B cell (primary cell): ENCODE data around the gene PRX. TPM values are rescaled to one million over a fixed set of nuclear protein-coding genes. Genes with fewer than 3 reads are reported as not detected.

Source experiments
- ATAC-seq: fragments of 200-7000 bp; cut with Tn5 transposase; one replicate; pipeline ENCODE4 v1.10.0; 2021; ENCODE audit warnings: low read depth, mild to moderate bottlenecking, moderate number of reproducible peaks, moderate library complexity
- CTCF ChIA-PET: fragments of 350-600 bp; sonication (Branson Sonifier 250); formaldehyde crosslinking; loops from one replicate; lab custom pipeline; 2021; ENCODE audit warnings: antibody characterized with exemption, inconsistent platforms; lab: Charles Lee
- POLR2A ChIA-PET: fragments of 350-600 bp; sonication (Branson Sonifier 250); formaldehyde crosslinking; loops from one replicate; lab custom pipeline; 2021; ENCODE audit warnings: antibody characterized with exemption; lab: Charles Lee
- DNase-seq: peaks from one replicate; pipeline ENCODE4 v3.0.0; 2013
- H2AFZ ChIP-seq: 2 replicates; pipeline ENCODE4 v1.6.1; 2012; ENCODE audit warnings: mild to moderate bottlenecking, low read depth, low read length; ENCODE audit not compliant: insufficient read depth, poor library complexity, severe bottlenecking
- H3K27ac ChIP-seq, 2 donors: 1 replicate in 1 of 2; 2 replicates in 1 of 2; pipeline ENCODE4 v1.5.1; 2012 to 2013; ENCODE audit warnings: low read length in 2 of 2, mild to moderate bottlenecking in 2 of 2, moderate library complexity in 1 of 2
- H3K27me3 ChIP-seq, 4 experiments: fragments of 200-600 bp in 1 of 4; sonication (generic) in 1 of 4; replicated peaks in 1 of 4; 1 replicate in 2 of 4; 2 replicates in 2 of 4; pipeline versions ENCODE4 v1.6.1 to v1.7.0; 2013 to 2016; ENCODE audit warnings: low read length in 3 of 4, mild to moderate bottlenecking in 2 of 4, mixed read lengths in 1 of 4, moderate library complexity in 1 of 4; ENCODE audit not compliant: insufficient read depth in 4 of 4, control insufficient read depth in 3 of 4; ENCODE audit errors: control extremely low read depth in 1 of 4
- H3K36me3 ChIP-seq, 2 experiments: replicated peaks in 1 of 2; 1 replicate in 1 of 2; 2 replicates in 1 of 2; pipeline versions ENCODE4 v1.6.1 to v1.7.1; 2013; ENCODE audit warnings: low read length in 1 of 2; ENCODE audit not compliant: insufficient read depth in 2 of 2, control insufficient read depth in 1 of 2; ENCODE audit errors: control extremely low read depth in 1 of 2, extremely low read depth in 1 of 2
- H3K4me1 ChIP-seq, 2 donors: fragments of 200-600 bp in 1 of 2; sonication (generic) in 1 of 2; 1 replicate in 1 of 2; 2 replicates in 1 of 2; pipeline versions ENCODE4 v1.5.1 to v1.6.1; 2013 to 2017; ENCODE audit warnings: low read length in 2 of 2; ENCODE audit not compliant: control insufficient read depth in 2 of 2, insufficient read depth in 2 of 2
- H3K4me2 ChIP-seq: replicated peaks from 2 replicates; pipeline ENCODE3; 2012; ENCODE audit warnings: mild to moderate bottlenecking, low read depth, low read length; ENCODE audit not compliant: poor library complexity, severe bottlenecking
- H3K4me3 ChIP-seq, 5 experiments: fragments of 200-600 bp in 1 of 5; sonication (generic) in 1 of 5; 1 replicate in 3 of 5; 2 replicates in 2 of 5; pipeline versions ENCODE4 v1.5.1 to v1.7.0; 2011 to 2016; ENCODE audit warnings: low read length in 4 of 5, mild to moderate bottlenecking in 4 of 5, low read depth in 2 of 5, control low read depth in 1 of 5, moderate library complexity in 1 of 5; ENCODE audit not compliant: insufficient read depth in 1 of 5; ENCODE audit errors: control extremely low read depth in 1 of 5, extremely low read depth in 1 of 5
- H3K79me2 ChIP-seq: fragments of 200-600 bp; sonication (generic); one replicate; pipeline ENCODE4 v1.6.0; 2016; ENCODE audit warnings: low read length; ENCODE audit not compliant: control insufficient read depth, insufficient read depth
- H3K9ac ChIP-seq: fragments of 200-600 bp; sonication (generic); 2 replicates; pipeline ENCODE4 v1.6.1; 2017; ENCODE audit warnings: mild to moderate bottlenecking, low read length, moderate library complexity
- H3K9me3 ChIP-seq, 3 donors: one replicate each; pipeline versions ENCODE4 v1.6.1 to v1.7.1; 2013; ENCODE audit warnings: low read length in 2 of 3; ENCODE audit not compliant: control insufficient read depth in 2 of 3, insufficient read depth in 1 of 3; ENCODE audit errors: control extremely low read depth in 1 of 3
- H4K20me1 ChIP-seq: 2 replicates; pipeline ENCODE4 v1.6.0; 2012; ENCODE audit warnings: mild to moderate bottlenecking, low read length; ENCODE audit not compliant: insufficient read depth, control insufficient read depth, poor library complexity, severe bottlenecking
- H3K27ac Mint-ChIP-seq: one replicate; pipeline ENCODE4 v1.8.0; 2021; ENCODE audit warnings: mixed read lengths
- H3K27me3 Mint-ChIP-seq: one replicate; pipeline ENCODE4 v1.8.0; 2021; ENCODE audit warnings: mixed read lengths
- H3K4me1 Mint-ChIP-seq: one replicate; pipeline ENCODE4 v1.8.0; 2021; ENCODE audit warnings: mixed read lengths
- H3K4me3 Mint-ChIP-seq: one replicate; pipeline ENCODE4 v1.8.0; 2021; ENCODE audit warnings: mixed read lengths
- H3K9me3 Mint-ChIP-seq: one replicate; pipeline ENCODE4 v1.8.0; 2022; ENCODE audit warnings: mixed read lengths; ENCODE audit not compliant: insufficient read depth
- CTCF ChIP-seq: fragments of 200-600 bp; IDR thresholded peaks from one replicate; pipeline ENCODE4 v1.8.0; 2022; ENCODE audit warnings: antibody characterized with exemption, mild to moderate bottlenecking
- EZH2 ChIP-seq: IDR thresholded peaks from 2 replicates; pipeline ENCODE4 v1.6.1; 2012; ENCODE audit warnings: borderline replicate concordance, low read depth, mild to moderate bottlenecking, moderate library complexity, low read length; ENCODE audit not compliant: insufficient read depth, poor library complexity, severe bottlenecking
- WGBS: methylation state at CpG from one replicate; pipeline ENCODE4 v1.1.5; 2013; ENCODE audit warnings: missing lambda C conversion rate; ENCODE audit not compliant: insufficient coverage; 5-methylcytosine and 5-hydroxymethylcytosine counted together
- intact Hi-C: fragments of 100-400 bp; cut with micrococcal nuclease; formaldehyde crosslinking; loops from one replicate; pipeline ENCODE4 v1.10.0; 2022
- polyA plus RNA-seq: library from polyadenylated mRNA; depleted of rRNA; stranded (reverse); fragments of >200 nt; gene quantifications from 2 replicates; pipeline ENCODE4 v1.2.3, GENCODE V29; 2012
- total RNA-seq, 2 donors: library from RNA; stranded (reverse); fragments of 120-200 nt in 1 of 2; gene quantifications; 1 replicate in 1 of 2; 2 replicates in 1 of 2; pipeline versions ENCODE4 v1.2.3 to v1.2.4, GENCODE V29; 2013 to 2022

PRX gene
- total and polyA plus RNA-seq, 2 donors (not counting 1 experiment from before 2014, with no cell fraction given), result 1.1 to 2.5 TPM

GRCh38 chr19:40379446-40380198 is 33.6 kb downstream of the PRX start:
- H3K9me3 Mint-ChIP-seq, result no peaks in the 10 kb centered on the region

More at GRCh38 chr19:40379446-40380198, 33.6 kb downstream of the PRX start:
- Histone ChIP-seq H3K4me3 (no peak overlapping the region), H2AFZ (no peak overlapping the region), H3K9ac (no peak overlapping the region), H3K36me3 (peaks cover 0 to 2% of the 10 kb centered on the region in 2 experiments), H3K27me3 (no peaks in the 10 kb centered on the region), H3K27ac (no peak overlapping the region), H3K4me1 (no peaks in the 10 kb centered on the region), H3K4me2 (no peak overlapping the region), H3K79me2 (no peaks in the 10 kb centered on the region), H3K9me3 (no peaks in the 10 kb centered on the region), H4K20me1 (no peaks in the 10 kb centered on the region)
- POLR2A ChIA-PET, result no interaction called here
- 87% methylated on average over 10 of the region's 11 CpGs for WGBS
- no peak for DNase-seq
- H3K27me3 Mint-ChIP-seq, result no peaks in the 10 kb centered on the region
- H3K4me3 Mint-ChIP-seq, result no peak overlapping the region
- intact Hi-C loops, result no loop called here
- H3K27ac Mint-ChIP-seq, result no peak overlapping the region
- no peak for ATAC-seq
- no peaks in the 10 kb centered on the region for H3K4me1 Mint-ChIP-seq
- CTCF ChIA-PET, result no interaction called here
- TF ChIP-seq CTCF (no peak), EZH2 (no peak)
